HG02973 (cell line): ENCODE data around the gene STAT2.
"Not testable (repeated sequence)": the region's sequence is repeated elsewhere in the genome, so short reads cannot be mapped to it uniquely, and the experiment has no call there.

ENCODE experiments used
- ATAC-seq: cut with Tn5 transposase; IDR thresholded peaks from one replicate; pipeline ENCODE4 v1.9.1; 2021; ENCODE audit warnings: moderate library complexity; ENCODE audit not compliant: unreplicated experiment

STAT2 gene

DNA sequence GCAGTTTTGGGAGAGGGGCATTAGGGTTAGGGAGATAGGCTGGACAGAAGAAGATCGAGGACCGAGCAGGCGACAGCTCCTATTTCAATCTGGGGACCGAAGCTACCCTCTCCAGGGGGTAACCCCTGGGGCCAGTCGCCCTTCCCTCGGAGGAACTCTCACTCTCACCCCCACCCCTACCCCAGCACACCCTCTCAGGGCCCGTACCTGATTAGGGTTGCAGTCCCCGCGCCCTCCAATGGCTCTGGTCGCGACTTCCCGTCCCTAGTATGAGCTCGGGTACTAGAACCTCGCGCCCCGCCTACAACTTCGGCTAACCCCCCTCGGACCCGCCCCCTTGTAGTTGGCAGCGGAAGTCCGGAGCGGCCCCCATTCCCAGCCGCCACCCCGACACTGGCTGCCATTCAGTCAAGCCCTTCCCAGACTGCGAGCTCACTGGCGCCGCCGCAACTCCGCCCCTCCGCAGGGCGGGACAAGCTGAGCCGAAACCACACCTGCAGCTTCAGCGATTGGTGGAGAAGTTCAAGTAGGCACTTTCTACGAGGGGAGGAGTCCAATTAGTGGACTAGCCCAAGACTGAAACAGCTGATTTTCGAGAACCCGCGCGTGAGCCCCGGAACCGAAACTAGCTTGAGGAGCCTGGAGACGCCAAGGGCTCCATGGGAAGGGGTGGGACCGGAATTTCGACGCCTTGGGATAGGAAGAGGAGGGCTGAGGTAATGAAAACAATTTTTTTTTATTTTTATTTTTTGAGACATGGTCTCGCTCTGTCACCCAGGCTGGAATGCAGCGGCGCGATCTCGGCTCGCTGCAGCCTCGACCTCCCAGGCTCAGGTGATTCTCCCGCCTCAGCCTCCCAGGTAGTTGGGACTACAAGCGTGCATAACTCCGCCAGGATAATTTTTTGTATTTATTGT is at the start of gene STAT2:
Gene STAT2, minus strand, starts transcription at position 257 of the 917 bp plus-strand sequence. CDS start 3,536 bp downstream, outside the sequence.
- peak; percentile 88 for ATAC-seq

- no peak for ATAC-seq
These were observed 49.0 kb upstream of the STAT2 start for GRCh38 chr12:56408799-56409417.

GRCh38 chr12:56404227-56404626 is 44.3 kb upstream of the STAT2 start:
- not testable (repeated sequence) for ATAC-seq

DNA sequence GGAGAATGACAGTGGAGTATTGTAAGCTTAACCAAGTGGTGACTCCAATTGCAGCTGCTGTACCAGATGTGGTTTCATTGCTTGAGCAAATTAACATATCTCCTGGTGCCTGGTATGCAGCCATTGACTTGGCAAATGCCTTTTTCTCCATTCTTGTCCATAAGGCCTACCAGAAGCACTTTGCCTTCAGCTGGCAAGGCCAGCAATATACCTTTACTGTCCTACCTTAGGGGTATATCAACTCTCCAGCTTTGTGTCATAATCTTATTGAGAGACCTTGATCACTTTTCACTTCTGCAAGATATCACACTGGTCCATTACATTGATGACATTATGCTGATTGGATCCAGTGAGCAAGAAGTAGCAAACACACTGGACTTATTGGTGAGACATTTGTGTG is 41.7 kb upstream of the STAT2 start:
- not testable (repeated sequence) for ATAC-seq

GRCh38 chr12:56401125-56401524 is 41.2 kb upstream of the STAT2 start:
- ATAC-seq = not testable (repeated sequence)

DNA sequence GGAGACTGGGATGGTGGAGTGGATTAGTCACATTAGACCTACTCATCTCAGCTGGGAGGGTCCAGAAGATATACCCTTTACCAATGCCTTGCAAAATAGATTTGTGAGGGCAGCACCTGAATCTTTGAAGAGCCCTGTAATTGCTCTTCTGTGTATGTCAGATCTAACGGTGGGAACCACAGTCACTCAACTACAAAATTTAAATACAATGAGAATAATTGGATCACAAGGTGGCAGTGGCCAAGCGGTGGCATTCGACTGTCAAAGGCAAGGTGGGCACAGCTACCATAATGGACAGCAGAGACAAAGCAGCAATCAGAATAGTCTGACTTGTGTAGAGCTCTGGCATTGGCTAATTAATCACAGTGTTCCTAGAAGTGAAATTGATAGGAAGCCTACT is 39.6 kb upstream of the STAT2 start:
- not testable (repeated sequence) for ATAC-seq

- no peak for ATAC-seq
These were observed 38.4 kb upstream of the STAT2 start for GRCh38 chr12:56398324-56398723.

GRCh38 chr12:56392331-56392730 is 32.4 kb upstream of the STAT2 start:
- ATAC-seq = no peak

DNA sequence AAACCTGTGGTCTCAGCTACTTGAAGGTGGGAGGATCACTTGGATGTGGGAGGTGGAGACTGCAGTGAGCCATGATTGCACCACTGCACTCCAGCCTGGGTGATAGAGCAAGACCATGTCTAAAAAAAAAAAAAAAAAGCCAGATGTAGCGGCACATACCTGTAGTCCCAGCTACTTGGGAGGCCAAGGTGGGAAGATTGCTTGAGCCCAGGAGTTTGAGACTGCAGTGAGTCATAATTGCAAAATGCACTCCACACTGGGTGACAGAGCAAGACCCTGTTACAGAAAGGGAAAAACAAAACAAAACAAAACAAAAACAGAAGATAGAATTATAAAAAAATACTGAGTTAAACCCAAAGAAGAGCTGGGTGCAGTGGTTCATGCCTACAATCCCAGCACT is 31.8 kb upstream of the STAT2 start:
- no peak for ATAC-seq

DNA sequence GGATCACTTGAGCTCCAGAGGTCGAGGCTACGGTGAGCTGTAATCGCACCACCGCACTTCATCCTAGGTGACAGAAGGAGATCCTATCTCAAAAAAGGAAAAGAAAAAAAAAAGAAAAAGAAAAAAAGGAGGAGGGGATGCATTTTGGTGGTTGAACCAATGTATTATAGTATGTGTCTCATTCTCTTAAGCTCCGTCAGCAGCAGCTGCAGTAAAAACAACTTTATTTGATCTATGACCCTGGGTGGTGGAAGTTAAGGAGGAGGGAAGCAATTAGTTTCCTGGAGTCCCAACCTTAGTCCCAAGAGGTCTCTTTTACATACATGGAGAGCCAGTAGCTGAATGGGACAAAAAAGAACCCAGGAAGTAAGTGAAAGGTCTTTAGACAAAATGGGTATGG is 29.5 kb upstream of the STAT2 start:
- no peak for ATAC-seq

DNA sequence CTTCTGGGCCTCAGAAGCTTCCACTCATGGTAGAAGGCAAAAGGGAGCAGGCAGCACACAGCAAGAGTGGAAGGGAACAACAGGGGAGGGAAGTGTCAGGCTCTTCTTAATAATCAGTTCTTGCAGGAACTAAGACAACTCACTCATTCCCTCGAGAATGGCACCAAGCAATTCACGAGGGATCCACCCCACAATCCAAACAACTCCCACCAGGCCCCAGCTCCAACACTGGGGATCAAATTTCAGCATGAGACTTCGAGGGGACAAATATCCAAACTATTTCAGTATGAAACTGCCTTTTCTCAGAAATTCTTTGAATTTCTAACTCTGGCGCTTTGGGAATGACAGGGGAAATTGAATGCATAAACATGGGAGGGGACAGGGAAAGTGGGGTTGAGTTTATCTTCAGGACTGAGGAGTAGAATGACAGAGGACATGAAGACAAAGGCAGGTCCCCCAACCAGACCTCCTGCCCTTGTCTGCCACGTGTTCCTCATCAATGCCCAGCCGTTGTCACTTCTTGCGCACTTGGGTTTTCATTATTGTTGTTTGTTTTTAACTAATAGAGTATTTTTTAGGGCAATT is 27.3 kb upstream of the STAT2 start:
- ATAC-seq = no peak

- ATAC-seq = no peak
These were observed 26.0 kb upstream of the STAT2 start for GRCh38 chr12:56385873-56386272.

GRCh38 chr12:56382611-56383010 is 22.7 kb upstream of the STAT2 start:
- ATAC-seq = no peak

DNA sequence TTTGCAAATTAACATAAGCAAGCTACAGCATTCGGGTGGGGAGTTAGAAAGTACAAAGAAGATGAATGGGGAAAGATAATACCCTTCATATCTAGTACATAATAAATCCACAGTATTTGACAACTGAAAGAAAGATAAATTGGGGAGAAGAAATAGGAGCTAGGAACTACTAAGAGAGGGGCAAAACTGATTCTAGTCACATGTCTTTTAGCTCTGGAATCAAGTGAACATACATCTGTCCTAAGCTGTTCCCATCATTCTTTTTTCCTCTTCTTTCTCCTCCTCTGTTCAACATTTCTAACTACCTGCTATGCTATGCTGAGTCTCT is 18.0 kb upstream of the STAT2 start:
- ATAC-seq = no peak

DNA sequence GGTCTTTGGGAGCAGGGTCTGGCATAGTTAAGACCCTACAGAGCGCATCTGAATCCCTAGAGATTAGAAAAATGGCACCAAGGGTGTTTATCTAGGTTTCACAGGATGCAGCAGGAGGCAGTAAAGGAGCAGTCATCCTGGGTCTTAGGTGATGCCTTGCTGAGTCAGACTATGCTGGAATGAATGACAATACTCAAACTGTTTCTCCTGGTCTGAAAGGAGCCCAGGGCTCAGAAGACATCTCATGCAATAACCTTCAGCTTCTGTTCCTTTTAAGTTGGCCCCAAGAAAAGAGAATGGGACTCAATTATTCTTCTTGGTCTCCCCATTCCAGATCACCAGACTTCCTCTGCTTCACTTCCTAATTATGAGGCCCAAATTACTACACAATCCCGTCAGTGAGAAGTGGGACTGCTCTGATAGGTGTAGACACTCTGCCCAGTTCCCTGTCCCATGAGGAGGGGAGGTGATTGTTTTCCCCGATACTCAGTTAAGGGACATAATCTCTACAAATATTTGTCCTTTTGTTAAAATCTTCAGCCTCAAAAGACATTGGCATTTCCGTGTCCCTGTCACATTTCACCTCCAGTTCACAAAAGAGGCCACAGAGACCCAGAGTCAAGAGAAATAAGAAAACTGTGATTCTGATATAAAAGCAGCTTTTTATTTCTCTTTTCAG is 17.5 kb upstream of the STAT2 start:
- no peak for ATAC-seq

GRCh38 chr12:56375598-56376434 is 15.9 kb upstream of the STAT2 start:
- peak; percentile 74 for ATAC-seq

DNA sequence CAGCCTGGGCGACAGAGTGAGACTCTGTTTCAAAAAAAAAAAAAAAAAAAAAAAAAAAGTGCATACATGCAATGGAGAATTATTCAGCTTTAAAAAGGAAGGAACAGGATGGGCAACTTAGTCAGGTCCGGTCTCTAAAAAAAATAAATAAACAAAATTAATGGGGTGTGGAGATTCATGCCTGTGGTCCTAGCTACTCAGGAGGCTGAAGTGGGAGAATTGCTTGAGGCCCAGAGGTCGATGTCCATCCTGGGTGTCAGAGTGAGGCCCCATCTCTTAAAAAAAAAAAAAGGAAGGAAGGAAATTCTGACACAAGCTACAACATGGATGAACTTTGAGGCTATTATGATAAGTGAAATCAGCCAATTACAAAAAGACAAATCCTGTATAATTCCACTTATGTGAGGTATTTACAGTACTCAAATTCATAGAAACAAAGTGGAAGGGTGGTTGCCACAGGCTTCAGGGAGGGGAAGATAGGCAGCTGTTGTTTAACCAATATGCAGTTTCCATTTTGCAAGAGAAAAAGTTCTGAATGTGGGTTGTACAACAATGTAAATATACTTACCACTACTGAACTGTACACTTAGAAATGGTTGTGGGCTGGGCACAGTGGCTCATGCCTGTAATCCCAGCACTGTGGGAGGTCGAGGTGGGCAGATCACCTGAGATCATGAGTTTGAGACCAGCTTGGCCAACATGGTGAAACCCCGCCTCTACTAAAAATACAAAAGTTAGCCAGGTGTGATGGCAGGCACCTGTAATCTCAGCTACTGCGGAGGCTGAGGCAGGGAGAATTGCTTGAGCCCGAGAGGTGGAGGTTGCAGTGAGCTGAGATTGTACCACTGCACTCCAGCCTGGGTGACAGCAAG is 15.1 kb upstream of the STAT2 start:
- ATAC-seq = no peak

- ATAC-seq = no peak
These were observed 13.6 kb upstream of the STAT2 start for GRCh38 chr12:56373515-56373914.

GRCh38 chr12:56366948-56367347 is 7.0 kb upstream of the STAT2 start:
- no peak for ATAC-seq
